Adrenal gland (tissue), 5 donors: ENCODE results near the gene ARAP2.

Source experiments
- POLR2A ChIP-seq, 2 donors: fragments of 450-650 bp; IDR thresholded peaks; one replicate each; pipeline ENCODE4 v1.6.1; 2017; ENCODE audit warnings: antibody characterized with exemption in 2 of 2, mild to moderate bottlenecking in 2 of 2, moderate library complexity in 1 of 2
- TF ChIP-seq, protein P1 (sequence below), 6 experiments: fragments of 450-650 bp in 4 of 6; fragments of 200-600 bp in 2 of 6; sonication (generic) in 1 of 6; IDR thresholded peaks; 1 replicate in 5 of 6; 2 replicates in 1 of 6; pipeline versions ENCODE4 v1.5.1 to v1.8.0; 2016 to 2021; ENCODE audit warnings: antibody characterized with exemption in 6 of 6, mild to moderate bottlenecking in 2 of 6, moderate library complexity in 1 of 6
- donor health status: DM: no; HTN: no; CAD: no.

DNA sequence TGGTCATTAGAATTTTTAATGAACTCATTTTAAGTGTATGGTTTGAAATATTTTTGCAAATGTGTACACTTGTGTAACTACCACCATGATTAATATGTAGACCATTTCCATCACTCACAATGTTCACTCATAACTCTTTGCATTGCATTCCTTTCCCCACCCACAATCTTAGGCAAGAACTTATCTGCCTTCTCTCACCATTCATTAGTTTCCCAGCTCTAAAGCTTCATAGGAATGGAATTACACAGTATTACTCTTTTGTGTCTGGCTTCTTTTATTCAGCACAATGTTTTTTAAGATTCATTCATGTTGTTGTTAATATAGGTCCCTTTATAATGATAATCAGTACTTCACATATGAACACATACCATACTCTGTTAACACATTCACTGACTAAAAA, 106.1 kb downstream of the ARAP2 start:
- TF ChIP-seq, protein P1, sequence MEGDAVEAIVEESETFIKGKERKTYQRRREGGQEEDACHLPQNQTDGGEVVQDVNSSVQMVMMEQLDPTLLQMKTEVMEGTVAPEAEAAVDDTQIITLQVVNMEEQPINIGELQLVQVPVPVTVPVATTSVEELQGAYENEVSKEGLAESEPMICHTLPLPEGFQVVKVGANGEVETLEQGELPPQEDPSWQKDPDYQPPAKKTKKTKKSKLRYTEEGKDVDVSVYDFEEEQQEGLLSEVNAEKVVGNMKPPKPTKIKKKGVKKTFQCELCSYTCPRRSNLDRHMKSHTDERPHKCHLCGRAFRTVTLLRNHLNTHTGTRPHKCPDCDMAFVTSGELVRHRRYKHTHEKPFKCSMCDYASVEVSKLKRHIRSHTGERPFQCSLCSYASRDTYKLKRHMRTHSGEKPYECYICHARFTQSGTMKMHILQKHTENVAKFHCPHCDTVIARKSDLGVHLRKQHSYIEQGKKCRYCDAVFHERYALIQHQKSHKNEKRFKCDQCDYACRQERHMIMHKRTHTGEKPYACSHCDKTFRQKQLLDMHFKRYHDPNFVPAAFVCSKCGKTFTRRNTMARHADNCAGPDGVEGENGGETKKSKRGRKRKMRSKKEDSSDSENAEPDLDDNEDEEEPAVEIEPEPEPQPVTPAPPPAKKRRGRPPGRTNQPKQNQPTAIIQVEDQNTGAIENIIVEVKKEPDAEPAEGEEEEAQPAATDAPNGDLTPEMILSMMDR (IDR thresholded peaks at IDR 0.05), result no peak
- no peak for TF ChIP-seq POLR2A (IDR thresholded peaks at IDR 0.05)
